ENCODE results near the gene NF1. TPM values are rescaled to one million over a fixed set of nuclear protein-coding genes. Genes with fewer than 3 reads are reported as not detected.
"Not testable (repeated sequence)": the region's sequence is repeated elsewhere in the genome, so short reads cannot be mapped to it uniquely, and the experiment has no call there.

NF1 gene
- total RNA-seq, 4 donors from 2014 or later = 41.7 to 69.9 (median 54.4) TPM

DNA sequence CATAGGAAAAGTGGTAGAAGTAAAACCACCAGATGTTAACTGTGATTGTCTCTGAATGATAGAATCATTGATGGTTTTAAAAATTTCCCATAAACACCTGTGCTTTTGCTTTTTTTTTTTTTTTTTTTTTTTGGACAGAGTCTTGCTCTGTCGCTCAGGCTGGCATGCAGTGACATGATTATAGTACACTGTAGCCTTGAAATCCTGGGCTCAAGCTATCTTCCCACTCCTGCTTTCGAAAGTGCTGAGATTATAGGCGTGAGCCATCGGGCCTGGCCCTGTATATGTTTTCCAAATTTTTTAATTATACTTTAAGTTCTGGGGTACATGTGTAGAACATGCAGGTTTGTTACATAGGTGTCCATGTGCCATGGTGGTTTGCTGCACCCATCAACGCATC is 80.5 kb downstream of the NF1 start:
- H3K27ac ChIP-seq = no peak overlapping the region
- no peaks in the 10 kb centered on the region for H3K27me3 ChIP-seq
- no peak for TF ChIP-seq EP300 (IDR thresholded peaks at IDR 0.05)
- TF ChIP-seq POLR2A (IDR thresholded peaks at IDR 0.05) = no peak
- no peak for TF ChIP-seq POLR2AphosphoS5 (IDR thresholded peaks at IDR 0.05)
- TF ChIP-seq CTCF (IDR thresholded peaks at IDR 0.05) = no peak
- H3K4me1 ChIP-seq = no peaks in the 10 kb centered on the region
- H3K9me3 ChIP-seq = no peaks in the 10 kb centered on the region
- WGBS, 2 donors (ENCODE audit: low coverage in 1 of 2) = 91 to 97% methylated on average over 5 of the region's 5 CpGs
- H3K36me3 ChIP-seq = no peaks in the 10 kb centered on the region
- no peak overlapping the region for H3K4me3 ChIP-seq
- ATAC-seq = no peak

- H3K27me3 ChIP-seq, H3K36me3 ChIP-seq, ATAC-seq, H3K9me3 ChIP-seq, H3K4me1 ChIP-seq, H3K27ac ChIP-seq, H3K4me3 ChIP-seq: not testable (repeated sequence)
- WGBS, 2 donors (ENCODE audit: low coverage in 1 of 2) = 100% methylated on average over 3 of the region's 3 CpGs
Observed at GRCh38 chr17:31176143-31176542, 81.4 kb downstream of the NF1 start.

DNA sequence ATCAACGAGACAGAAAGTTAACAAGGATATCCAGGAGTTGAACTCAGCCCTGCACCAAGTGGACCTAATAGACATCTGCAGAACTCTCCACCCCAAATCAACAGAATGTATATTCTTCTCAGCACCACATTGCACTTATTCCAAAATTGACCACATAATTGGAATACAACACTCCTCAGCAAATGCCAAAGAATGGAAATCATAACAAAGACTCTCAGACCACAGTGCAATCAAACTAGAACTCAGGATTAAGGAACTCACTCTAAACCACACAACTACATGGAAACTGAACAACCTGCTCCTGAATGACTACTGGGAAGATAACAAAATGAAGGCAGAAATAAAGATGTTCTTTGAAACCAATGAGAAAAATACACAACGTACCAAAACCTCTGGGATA is 84.2 kb downstream of the NF1 start:
- not testable (repeated sequence) for H3K4me3 ChIP-seq, H3K27ac ChIP-seq, H3K4me1 ChIP-seq, ATAC-seq, H3K9me3 ChIP-seq, H3K27me3 ChIP-seq
- H3K36me3 ChIP-seq = peaks cover 0 to 26% of the 10 kb centered on the region in 2 donors
- 96 to 100% methylated on average over 1 to 2 of the region's 2 CpGs for WGBS, 2 donors (ENCODE audit: low coverage in 1 of 2)

DNA sequence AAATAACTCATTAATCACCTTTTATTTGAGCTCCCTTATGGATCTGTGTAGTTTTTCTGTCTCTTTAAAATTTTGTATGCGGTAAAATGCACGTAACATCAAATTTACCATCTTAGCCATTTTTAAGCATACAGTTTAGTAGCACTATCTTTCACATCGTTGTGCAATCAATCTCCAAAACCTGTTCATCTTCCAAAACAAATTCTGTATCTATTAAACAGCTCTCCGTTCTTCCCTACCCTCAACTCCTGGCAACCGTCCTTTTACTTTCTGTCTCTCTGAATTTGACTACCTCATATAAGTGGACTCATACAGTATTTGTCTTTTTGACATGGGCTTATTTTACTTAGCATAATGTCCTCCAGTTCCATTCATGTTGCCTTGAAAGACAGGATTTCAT is 100.5 kb downstream of the NF1 start:
- Histone ChIP-seq H3K27ac (no peak overlapping the region), H3K36me3 (no peaks in the 10 kb centered on the region), H3K4me3 (no peak overlapping the region), H3K27me3 (no peaks in the 10 kb centered on the region), H3K9me3 (no peaks in the 10 kb centered on the region), H3K4me1 (no peaks in the 10 kb centered on the region)
- 71 to 81% methylated on average over 5 of the region's 5 CpGs for WGBS, 2 donors (ENCODE audit: low coverage in 1 of 2)
- TF ChIP-seq EP300 (IDR thresholded peaks at IDR 0.05) = no peak
- no peak for TF ChIP-seq POLR2A (IDR thresholded peaks at IDR 0.05)
- TF ChIP-seq POLR2AphosphoS5 (IDR thresholded peaks at IDR 0.05) = no peak
- no peak for TF ChIP-seq CTCF (IDR thresholded peaks at IDR 0.05)
- no peak for ATAC-seq

DNA sequence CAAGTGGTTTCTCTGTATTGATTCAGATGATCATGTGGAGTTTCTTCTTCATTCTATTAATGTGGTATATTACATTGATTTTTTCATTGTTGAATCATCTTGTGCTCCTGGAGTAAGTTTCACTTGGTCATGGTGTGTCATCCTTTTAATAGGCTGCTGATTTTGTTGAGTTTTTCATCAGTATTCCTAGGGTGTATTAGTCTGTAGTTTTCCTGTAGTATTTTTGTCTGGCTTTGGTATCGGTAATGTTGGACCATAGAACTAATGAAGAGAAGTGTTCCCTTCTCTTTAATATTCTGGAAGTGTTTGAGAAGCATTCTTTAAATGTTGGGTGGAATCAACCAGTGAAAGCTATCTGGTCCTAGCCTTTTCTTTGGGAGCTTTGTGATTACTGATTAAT is 103.2 kb downstream of the NF1 start:
- Histone ChIP-seq H3K4me3 (no peak overlapping the region), H3K27me3 (no peaks in the 10 kb centered on the region), H3K27ac (no peak overlapping the region), H3K36me3 (peaks cover 0 to 13% of the 10 kb centered on the region in 2 donors), H3K4me1 (no peaks in the 10 kb centered on the region), H3K9me3 (no peaks in the 10 kb centered on the region)
- TF ChIP-seq POLR2A (IDR thresholded peaks at IDR 0.05) = no peak
- TF ChIP-seq POLR2AphosphoS5 (IDR thresholded peaks at IDR 0.05) = no peak
- TF ChIP-seq EP300 (IDR thresholded peaks at IDR 0.05) = no peak
- no peak for TF ChIP-seq CTCF (IDR thresholded peaks at IDR 0.05)
- 82% methylated on average over 1 of the region's 1 CpG; no CpG with 5 or more reads in 1 of the 2 donors for WGBS, 2 donors (ENCODE audit: low coverage in 1 of 2)
- no peak for ATAC-seq

DNA sequence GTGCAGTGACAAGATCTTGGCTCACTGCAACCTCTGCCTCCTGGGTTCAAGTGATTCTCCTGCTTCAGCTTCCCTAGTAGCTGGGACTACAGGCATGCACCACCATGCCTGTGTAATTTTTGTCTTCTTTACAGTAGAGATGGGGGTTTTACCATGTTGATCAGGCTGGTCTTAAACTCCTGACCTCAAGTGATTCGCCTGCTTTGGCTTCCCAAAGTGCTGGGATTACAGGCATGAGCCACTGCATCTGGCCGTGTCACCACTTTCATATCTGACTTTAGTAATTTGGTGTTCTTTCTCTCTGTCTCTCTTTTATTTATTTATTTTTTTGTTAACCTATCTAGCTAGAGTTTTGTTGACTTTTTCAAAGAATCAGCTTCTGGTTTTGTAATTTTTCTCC is 103.9 kb downstream of the NF1 start:
- 66% methylated on average over 2 of the region's 2 CpGs; no CpG with 5 or more reads in 1 of the 2 donors for WGBS, 2 donors (ENCODE audit: low coverage in 1 of 2)
- not testable (repeated sequence) for H3K27me3 ChIP-seq, H3K27ac ChIP-seq, H3K4me1 ChIP-seq, H3K4me3 ChIP-seq, H3K9me3 ChIP-seq, ATAC-seq
- H3K36me3 ChIP-seq = peaks cover 0 to 14% of the 10 kb centered on the region in 2 donors

GRCh38 chr17:31200287-31200686 is 105.5 kb downstream of the NF1 start:
- Histone ChIP-seq H3K27me3 (no peaks in the 10 kb centered on the region), H3K27ac (no peak overlapping the region), H3K9me3 (no peaks in the 10 kb centered on the region), H3K36me3 (peaks cover 0 to 14% of the 10 kb centered on the region in 2 donors), H3K4me1 (no peaks in the 10 kb centered on the region), H3K4me3 (no peak overlapping the region)
- ATAC-seq = no peak
- WGBS, 2 donors (ENCODE audit: low coverage in 1 of 2) = 86 to 98% methylated on average over 2 of the region's 2 CpGs
- TF ChIP-seq CTCF (IDR thresholded peaks at IDR 0.05) (no peak), POLR2A (IDR thresholded peaks at IDR 0.05) (no peak), EP300 (IDR thresholded peaks at IDR 0.05) (no peak), POLR2AphosphoS5 (IDR thresholded peaks at IDR 0.05) (no peak)

Measured in gastroesophageal sphincter (tissue), 4 donors.